ENCODE measurements around the gene SPEM1.

Gene SPEM1

DNA sequence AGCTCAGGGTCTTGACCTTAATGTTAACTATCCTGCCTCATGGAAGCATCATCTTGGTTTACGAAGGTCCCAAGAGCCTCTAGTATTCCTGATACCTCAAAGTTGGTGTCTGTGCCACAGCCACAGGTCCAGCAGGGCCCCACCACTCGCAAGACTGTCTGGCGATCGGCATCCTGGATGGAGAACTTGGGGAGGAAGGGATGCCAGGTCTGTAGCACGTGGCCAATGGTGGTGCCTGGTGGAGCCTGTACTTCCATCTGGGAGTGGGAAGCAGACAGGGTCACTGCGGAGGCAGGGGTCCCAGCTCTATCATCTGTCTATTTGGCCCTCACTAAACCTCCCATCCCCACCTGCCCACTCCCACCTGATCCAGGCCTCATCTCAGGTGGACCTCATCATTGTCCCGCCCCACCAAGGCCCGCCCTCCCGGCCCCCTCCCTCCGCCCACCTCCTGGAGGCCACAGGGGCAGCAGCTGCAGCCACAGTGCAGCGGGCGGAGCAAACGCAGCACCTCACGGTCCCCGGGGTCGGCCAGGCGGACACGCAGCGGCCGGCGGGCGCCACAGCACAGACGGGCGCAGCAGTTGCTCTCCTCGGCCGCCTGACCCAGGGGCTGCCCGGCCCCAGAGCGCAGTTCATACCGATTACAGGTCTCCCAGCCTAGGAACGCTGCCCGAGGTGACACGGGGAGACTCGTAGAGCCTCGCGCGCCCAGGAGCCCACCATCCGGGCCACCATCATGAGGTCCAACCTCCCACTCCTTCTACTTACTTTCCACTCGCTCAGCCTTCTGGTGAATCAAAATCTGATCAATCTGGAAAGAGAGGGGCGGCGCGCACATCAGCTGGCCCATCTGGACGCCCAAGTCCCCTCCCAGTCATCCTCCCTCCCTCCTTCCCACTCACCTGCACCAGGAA is 27.2 kb upstream of the SPEM1 start:
- no peak for TF ChIP-seq EZH2phosphoT487 (IDR thresholded peaks at IDR 0.05; ENCODE audit: borderline replicate concordance, low read length)
- TF ChIP-seq, protein P1, sequence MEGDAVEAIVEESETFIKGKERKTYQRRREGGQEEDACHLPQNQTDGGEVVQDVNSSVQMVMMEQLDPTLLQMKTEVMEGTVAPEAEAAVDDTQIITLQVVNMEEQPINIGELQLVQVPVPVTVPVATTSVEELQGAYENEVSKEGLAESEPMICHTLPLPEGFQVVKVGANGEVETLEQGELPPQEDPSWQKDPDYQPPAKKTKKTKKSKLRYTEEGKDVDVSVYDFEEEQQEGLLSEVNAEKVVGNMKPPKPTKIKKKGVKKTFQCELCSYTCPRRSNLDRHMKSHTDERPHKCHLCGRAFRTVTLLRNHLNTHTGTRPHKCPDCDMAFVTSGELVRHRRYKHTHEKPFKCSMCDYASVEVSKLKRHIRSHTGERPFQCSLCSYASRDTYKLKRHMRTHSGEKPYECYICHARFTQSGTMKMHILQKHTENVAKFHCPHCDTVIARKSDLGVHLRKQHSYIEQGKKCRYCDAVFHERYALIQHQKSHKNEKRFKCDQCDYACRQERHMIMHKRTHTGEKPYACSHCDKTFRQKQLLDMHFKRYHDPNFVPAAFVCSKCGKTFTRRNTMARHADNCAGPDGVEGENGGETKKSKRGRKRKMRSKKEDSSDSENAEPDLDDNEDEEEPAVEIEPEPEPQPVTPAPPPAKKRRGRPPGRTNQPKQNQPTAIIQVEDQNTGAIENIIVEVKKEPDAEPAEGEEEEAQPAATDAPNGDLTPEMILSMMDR (IDR thresholded peaks at IDR 0.05; ENCODE audit: low read depth, low read length, poor library complexity, severe bottlenecking): no peak
- Histone ChIP-seq H3K27me3 (ENCODE audit: control insufficient read depth, low read length) (no peaks in the 10 kb centered on the region), H3K4me2 (ENCODE audit: low read length) (peak overlapping the region; percentile 90), H3F3A (ENCODE audit: control insufficient read depth, insufficient read depth) (peaks cover 4% of the 10 kb centered on the region; the same call in 1 of the 2 replicates), H3K9me3 (ENCODE audit: control insufficient read depth, insufficient read depth, low read length) (no peaks in the 10 kb centered on the region), H4K20me1 (ENCODE audit: control insufficient read depth, insufficient read depth, low read depth, low read length) (no peaks in the 10 kb centered on the region), H3K9me2 (replicated peaks; ENCODE audit: control insufficient read depth, low read length) (no peaks in the 10 kb centered on the region), H3K4me3 (ENCODE audit: low read length) (peak overlapping the region; percentile 83), H3K4me1 (ENCODE audit: control insufficient read depth, low read length) (peaks cover 14% of the 10 kb centered on the region), H3K36me3 (ENCODE audit: control insufficient read depth, low read length) (no peaks in the 10 kb centered on the region), H3K79me2 (ENCODE audit: control insufficient read depth, low read length) (peaks cover 6% of the 10 kb centered on the region; the same call in 1 of the 2 replicates), H3K27ac (ENCODE audit: low read depth, low read length) (no peak overlapping the region)

DNA sequence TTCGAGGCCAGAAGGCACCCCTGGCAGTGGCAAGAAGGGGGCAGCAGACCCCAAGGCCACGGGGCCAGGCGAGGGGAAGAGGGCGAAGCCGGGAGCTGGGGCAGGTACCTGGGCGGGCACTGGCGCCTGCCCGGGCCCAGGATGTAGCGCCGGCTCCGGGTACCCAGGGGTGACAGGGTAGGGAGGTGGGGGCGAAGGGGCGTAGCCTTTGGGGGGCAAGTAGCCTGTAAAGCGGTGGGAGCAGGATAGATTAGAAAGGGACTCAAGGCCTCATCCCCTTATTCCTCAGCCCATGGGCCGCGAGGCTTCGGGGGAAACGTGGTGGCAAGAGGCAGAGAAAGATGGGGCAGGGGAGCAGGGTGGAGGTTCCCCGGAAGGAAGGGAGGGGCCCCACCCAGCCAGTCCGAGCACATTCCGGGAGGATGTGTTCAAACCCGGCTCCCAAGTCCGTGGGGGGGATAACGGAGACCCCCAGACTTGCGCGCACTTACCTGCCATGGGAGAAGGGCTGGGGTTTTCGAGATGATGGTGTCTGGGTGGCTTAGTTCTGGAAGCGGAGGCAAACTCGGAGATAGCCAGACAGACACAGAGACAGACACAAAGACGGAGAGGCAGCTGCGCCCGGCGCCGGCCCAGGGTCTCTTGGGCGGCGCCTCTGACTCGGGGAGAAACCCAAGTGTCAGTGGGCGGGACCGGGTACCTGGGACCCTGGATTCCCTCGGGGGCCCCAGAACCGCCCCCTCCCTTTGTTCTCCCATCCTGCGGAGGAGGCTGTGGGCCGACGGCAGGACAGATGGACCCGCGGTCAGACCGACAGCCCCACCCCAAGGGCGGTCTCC is 26.3 kb upstream of the SPEM1 start:
- Histone ChIP-seq H3K9me2 (replicated peaks; ENCODE audit: control insufficient read depth, low read length) (no peaks in the 10 kb centered on the region), H3K4me2 (ENCODE audit: low read length) (peak overlapping the region; percentile 90), H3K9me3 (ENCODE audit: control insufficient read depth, insufficient read depth, low read length) (no peaks in the 10 kb centered on the region), H3K27ac (ENCODE audit: low read depth, low read length) (no peak overlapping the region), H4K20me1 (ENCODE audit: control insufficient read depth, insufficient read depth, low read depth, low read length) (no peaks in the 10 kb centered on the region), H3K79me2 (ENCODE audit: control insufficient read depth, low read length) (peaks cover 6% of the 10 kb centered on the region; the same call in 1 of the 2 replicates), H3F3A (ENCODE audit: control insufficient read depth, insufficient read depth) (peaks cover 4% of the 10 kb centered on the region; the same call in 1 of the 2 replicates), H3K36me3 (ENCODE audit: control insufficient read depth, low read length) (no peaks in the 10 kb centered on the region), H3K4me3 (ENCODE audit: low read length) (peak overlapping the region; percentile 83), H3K27me3 (ENCODE audit: control insufficient read depth, low read length) (no peaks in the 10 kb centered on the region), H3K4me1 (ENCODE audit: control insufficient read depth, low read length) (peaks cover 14% of the 10 kb centered on the region)
- TF ChIP-seq, protein P1 (IDR thresholded peaks at IDR 0.05; ENCODE audit: low read depth, low read length, poor library complexity, severe bottlenecking): no peak
- no peak for TF ChIP-seq EZH2phosphoT487 (IDR thresholded peaks at IDR 0.05; ENCODE audit: borderline replicate concordance, low read length)

DNA sequence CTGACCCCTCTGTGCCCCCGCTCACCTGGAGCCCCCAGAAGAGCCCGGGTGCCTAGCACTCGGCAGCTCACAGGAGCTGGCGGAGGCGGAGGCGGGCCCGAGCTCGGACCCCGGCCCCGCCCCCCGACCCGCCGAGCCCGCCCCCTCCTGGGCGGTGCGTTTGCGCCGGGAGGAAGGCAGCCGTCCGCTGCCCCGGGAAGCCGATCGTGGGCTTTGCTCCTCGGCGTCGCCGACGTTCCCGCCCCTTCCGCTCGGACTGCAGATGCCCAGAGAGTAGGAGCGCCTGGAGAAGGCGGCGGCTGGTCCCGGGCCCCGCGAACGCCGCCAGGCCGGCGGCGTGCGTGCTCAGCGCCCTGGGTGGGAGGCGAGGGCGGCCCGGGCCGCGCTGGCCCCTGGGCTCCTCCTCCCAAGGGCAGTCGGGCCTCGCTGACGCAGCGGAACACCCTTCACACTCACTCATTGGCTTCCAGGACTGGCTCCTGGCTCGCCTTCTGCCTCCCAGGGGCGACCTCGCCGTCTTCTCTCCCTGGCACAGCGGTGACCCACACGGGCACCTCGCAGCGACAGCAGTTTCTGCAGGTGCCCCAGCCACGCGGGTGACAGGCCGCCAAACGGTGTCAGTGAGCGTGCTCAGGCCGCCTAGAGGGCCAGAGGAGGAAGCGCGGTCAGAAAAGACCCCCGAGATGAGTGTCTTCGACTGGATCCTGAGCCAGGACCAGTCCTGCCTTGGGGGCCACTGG is 25.5 kb upstream of the SPEM1 start, which contains the start of gene PLSCR3:
TSS of gene PLSCR3 (minus strand) at position 74 of the 740 bp plus-strand sequence. CDS start 415 bp downstream, outside the sequence.
- no peaks in the 10 kb centered on the region for H3K9me2 ChIP-seq (replicated peaks; ENCODE audit: control insufficient read depth, low read length)
- peak within 1 kb of the TSS; percentile 90 for H3K4me2 ChIP-seq (ENCODE audit: low read length)
- H3K4me1 ChIP-seq (ENCODE audit: control insufficient read depth, low read length): peaks cover 14% of the 10 kb centered on the region
- no peaks in the 10 kb centered on the region for H3K36me3 ChIP-seq (ENCODE audit: control insufficient read depth, low read length)
- peaks cover 7% of the 10 kb centered on the region for H3F3A ChIP-seq (ENCODE audit: control insufficient read depth, insufficient read depth)
- H3K27ac ChIP-seq (ENCODE audit: low read depth, low read length): no peak within 1 kb of the TSS
- no peaks in the 10 kb centered on the region for H3K9me3 ChIP-seq (ENCODE audit: control insufficient read depth, insufficient read depth, low read length)
- H3K79me2 ChIP-seq (ENCODE audit: control insufficient read depth, low read length): peaks cover 6% of the 10 kb centered on the region; the same call in 1 of the 2 replicates
- no peaks in the 10 kb centered on the region for H4K20me1 ChIP-seq (ENCODE audit: control insufficient read depth, insufficient read depth, low read depth, low read length)
- no peak for TF ChIP-seq EZH2phosphoT487 (IDR thresholded peaks at IDR 0.05; ENCODE audit: borderline replicate concordance, low read length)
- TF ChIP-seq, protein P1 (IDR thresholded peaks at IDR 0.05; ENCODE audit: low read depth, low read length, poor library complexity, severe bottlenecking): peak; percentile 52
- no peaks in the 10 kb centered on the region for H3K27me3 ChIP-seq (ENCODE audit: control insufficient read depth, low read length)
- peak within 1 kb of the TSS; percentile 83 for H3K4me3 ChIP-seq (ENCODE audit: low read length)

All from DOHH2 (cell line).